SKM-1 treated with dmso at 0.1 percent for 144 hours (cell line): ENCODE measurements around the gene NDC80.
A peak's percentile ranks its signal among the peaks of the same experiment; 100 is the strongest.

Experiments
- DNase-seq: peaks from one replicate; lab custom pipeline; 2025; ENCODE audit not compliant: unreplicated experiment; lab: John Stamatoyannopoulos, UW

The NDC80 gene

GRCh38 chr18:2557536-2557935, 13.8 kb upstream of the NDC80 start:
- DNase-seq, result no peak

- no peak for DNase-seq
Measured at GRCh38 chr18:2559249-2559648, 12.1 kb upstream of the NDC80 start.

GRCh38 chr18:2564373-2564772, 7.0 kb upstream of the NDC80 start:
- DNase-seq, result no peak

- DNase-seq, result no peak
Measured at GRCh38 chr18:2568129-2568528, 3.2 kb upstream of the NDC80 start.

GRCh38 chr18:2568605-2569004, 2.8 kb upstream of the NDC80 start:
- no peak for DNase-seq

GRCh38 chr18:2569338-2570207, 1.8 kb upstream of the NDC80 start:
- no peak for DNase-seq

- peak; percentile 42 for DNase-seq
Measured at GRCh38 chr18:2570772-2571199, 571 bp upstream of the NDC80 start.

- DNase-seq, result no peak
Measured at GRCh38 chr18:2572171-2572569, 813 bp downstream of the NDC80 start.

GRCh38 chr18:2572892-2573291, 1.5 kb downstream of the NDC80 start:
- DNase-seq, result no peak

GRCh38 chr18:2573408-2573807, 2.1 kb downstream of the NDC80 start:
- DNase-seq, result no peak

- no peak for DNase-seq
Measured at GRCh38 chr18:2587788-2588187, 16.4 kb downstream of the NDC80 start.

GRCh38 chr18:2588666-2589344, 17.4 kb downstream of the NDC80 start:
- no peak for DNase-seq

GRCh38 chr18:2589345-2590068, 18.1 kb downstream of the NDC80 start:
- DNase-seq, result no peak

- no peak for DNase-seq
Measured at GRCh38 chr18:2590303-2590702, 18.9 kb downstream of the NDC80 start.

- no peak for DNase-seq
Measured at GRCh38 chr18:2597639-2598038, 26.3 kb downstream of the NDC80 start.

- DNase-seq, result no peak
Measured at GRCh38 chr18:2602844-2603243, 31.5 kb downstream of the NDC80 start.

GRCh38 chr18:2606335-2606734, 35.0 kb downstream of the NDC80 start:
- DNase-seq, result no peak

GRCh38 chr18:2609604-2610003, 38.2 kb downstream of the NDC80 start:
- DNase-seq, result no peak

GRCh38 chr18:2610549-2610948, 39.2 kb downstream of the NDC80 start:
- no peak for DNase-seq

GRCh38 chr18:2612996-2613395, 41.6 kb downstream of the NDC80 start:
- no peak for DNase-seq

GRCh38 chr18:2617401-2617998, 46.1 kb downstream of the NDC80 start:
- no peak for DNase-seq
